GM19455 (cell line): ENCODE data around the gene RBMXL3.
"Not testable (repeated sequence)": the region's sequence is repeated elsewhere in the genome, so short reads cannot be mapped to it uniquely, and the experiment has no call there.

Experiments used
- ATAC-seq: cut with Tn5 transposase; IDR thresholded peaks from one replicate; pipeline ENCODE4 v1.9.1; 2021; ENCODE audit not compliant: unreplicated experiment

Gene RBMXL3

DNA sequence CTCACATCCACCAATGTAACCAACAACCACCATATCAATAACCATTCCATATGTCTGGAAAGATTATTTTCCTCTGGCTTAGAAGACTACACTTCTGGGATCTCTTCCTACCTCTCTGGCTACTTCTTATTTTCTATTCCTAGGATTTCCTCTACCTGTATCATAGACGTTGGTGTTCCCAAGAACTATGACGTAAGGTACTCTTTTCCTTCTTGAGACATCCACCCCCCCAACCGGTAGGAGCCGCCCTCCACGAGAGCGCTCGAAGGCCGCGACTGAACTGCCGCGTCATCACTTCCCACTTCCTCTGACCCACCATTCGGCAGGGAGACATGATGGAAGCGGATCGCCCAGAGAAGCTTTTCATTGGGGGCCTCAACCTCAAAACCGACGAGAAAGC, at the start of gene RBMXL3:
TSS of gene RBMXL3 (plus strand) at position 301 of the 400 bp plus-strand sequence. CDS start at position 333, 32 bp downstream.
- no peak for ATAC-seq

DNA sequence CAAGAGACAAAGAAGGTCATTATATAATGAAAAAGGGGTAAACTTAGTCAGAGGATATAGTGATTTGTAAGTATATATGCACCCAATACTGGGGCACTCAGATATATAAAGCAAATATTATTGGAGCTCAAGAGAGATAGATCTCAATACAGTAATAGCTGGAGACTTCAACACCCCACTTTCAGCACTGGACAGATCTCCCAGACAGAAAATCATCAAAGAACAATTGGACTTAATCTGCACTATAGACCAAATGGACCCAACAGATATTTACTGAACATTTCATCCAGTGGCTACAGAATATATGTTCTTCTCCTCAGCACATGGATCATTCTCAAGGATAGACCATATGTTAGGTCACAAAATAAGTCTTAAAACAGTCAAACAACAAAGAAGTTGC, 47.2 kb upstream of the RBMXL3 start:
- ATAC-seq: no peak

DNA sequence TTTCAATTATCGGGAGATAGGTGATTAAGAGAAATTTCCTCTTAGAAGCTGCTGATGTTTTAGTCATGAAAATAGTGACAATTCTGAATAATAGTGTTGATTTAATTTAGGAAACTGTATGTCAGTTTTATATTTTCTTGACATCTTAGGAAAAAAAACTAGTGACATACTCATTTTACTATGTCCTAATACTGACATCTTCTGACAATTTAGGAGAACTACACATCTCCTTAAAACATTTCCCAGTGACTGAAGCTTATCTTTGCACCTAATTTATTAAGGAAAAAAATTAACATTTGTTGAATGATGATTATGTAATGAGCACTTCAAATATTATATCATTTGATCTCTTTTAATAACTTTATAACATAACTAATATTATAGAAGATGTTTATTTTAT, 42.0 kb upstream of the RBMXL3 start:
- ATAC-seq: no peak

DNA sequence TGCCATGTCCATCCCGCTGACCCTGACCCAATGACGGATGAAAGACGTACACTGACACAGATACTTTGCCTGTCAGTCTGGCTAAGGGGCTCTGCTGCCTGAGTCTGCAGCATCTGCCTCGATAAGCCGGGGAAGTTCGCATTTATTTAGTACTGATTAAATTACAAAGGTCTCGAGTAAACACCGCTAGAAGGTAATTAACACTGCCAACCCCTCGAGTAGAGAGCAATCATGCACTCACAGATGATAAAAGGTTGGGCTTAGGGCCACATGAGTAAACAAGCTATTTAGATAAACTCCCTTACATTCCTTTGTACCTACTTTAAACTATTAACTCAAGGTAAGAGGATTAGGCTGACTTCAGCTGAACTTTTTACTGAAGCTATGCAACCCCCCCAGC, 16.0 kb upstream of the RBMXL3 start:
- ATAC-seq: no peak

DNA sequence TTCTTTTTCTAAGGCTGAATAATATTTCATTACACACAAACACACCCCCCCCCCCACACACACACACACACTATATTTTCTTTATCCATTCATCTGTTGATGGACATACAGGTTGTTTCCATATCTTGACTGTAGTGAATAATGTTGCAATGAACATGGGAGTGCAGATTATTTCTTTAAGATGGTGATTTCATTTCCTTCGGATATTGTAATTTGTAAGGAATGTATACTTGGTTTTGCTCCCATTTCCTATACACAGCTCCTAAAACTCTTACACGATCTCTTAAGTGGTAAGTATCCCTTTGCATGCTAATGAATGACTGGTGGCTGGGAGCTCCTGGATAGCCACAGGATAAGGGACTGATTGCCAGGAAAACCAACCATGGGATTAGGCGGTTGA, 14.7 kb upstream of the RBMXL3 start:
- no peak for ATAC-seq

DNA sequence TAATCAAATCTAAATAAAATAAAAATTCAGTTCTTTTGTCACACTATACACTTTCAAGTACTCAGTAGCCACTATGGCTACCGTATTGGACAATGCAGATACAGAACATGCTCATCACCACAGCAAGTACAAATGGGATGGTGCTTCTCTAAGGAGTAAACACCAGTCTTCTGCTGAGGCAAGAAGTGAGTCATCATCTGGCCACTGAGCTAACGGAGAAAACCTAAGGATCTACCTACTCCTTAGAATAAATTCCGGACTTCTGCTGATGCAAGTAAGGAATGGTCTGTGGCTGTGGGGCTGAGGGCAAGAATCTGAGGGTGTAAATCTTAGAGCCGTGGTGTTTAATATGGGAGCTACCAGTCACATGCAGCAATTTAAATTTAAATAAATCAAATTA, 11.3 kb upstream of the RBMXL3 start:
- ATAC-seq: no peak

DNA sequence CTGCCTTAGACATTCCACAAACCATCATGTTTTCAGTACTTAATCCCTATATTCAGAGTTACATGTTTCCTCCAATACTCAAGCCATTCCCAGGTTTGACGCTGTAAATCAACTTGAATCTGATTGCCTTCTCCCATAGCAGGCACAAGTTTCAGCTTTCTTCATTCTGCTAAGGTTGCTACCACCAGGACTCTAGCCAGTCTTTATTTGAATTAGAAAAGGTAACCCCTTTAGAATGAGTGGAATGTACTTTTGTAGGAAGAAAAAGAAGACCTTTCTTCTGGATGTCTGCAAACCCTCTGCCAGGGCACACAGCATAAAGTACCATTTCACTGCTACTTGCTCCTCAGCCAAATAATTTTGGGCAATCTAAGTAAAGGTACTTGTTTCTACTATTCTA, 10.7 kb upstream of the RBMXL3 start:
- no peak for ATAC-seq

DNA sequence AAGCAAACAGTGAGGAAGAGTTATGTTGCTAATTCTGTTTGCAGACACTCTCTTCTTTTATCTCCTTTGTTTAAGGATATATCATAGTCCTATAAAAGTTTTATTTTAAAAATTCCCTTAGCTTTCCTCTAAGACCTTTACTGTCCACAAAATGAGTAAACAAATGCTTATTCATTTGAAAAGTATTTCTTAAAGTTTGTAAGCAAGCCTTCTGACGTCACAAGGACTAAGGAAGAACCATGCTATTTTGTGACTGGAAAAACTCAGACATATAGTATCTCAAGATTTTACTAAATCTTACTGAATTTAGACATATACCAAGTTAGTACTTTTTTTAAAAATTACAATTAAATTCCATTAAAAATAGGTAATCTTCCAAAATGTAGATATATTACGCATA, 5.2 kb upstream of the RBMXL3 start:
- no peak for ATAC-seq

DNA sequence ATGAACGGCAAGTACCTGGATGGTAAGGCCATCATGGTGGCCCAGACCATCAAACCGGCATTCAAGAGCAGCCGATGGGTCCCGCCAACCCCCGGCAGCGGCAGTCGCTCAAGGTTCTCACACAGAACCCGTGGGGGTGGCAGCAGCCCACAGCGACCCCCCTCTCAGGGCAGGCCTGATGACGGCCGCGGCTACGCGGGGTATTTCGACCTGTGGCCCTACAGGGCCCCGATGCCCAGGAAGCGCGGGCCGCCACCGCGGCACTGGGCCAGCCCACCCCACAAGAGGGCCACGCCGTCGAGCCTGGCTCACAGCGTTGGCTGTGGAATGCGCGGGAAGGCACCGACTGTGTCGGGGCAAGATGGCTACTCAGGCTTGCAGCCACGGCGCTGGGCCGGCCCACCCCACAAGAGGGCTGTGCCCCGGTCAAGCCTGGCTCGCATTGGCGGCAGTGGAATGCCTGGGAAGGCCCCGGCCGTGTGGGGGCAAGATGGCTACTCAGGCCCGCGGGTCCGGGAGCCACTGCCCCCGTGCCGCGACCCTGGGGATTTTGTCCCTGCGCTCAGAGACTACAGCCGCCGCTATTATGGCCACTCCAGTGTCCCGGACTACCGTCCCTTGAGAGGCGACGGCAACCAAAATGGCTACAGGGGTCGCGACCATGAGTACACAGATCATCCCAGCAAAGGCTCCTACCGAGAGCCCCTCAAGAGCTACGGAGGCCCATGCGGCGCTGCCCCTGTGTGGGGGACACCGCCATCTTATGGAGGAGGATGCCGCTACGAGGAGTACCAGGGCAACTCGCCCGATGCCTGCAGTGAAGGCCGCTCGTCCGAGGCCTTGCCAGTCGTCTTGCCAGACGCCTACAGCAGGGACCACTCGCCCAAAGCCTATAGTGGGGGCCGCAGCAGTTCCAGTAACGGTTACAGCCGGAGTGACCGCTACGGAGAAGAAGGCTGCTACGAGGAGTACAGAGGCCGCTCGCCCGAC, 731 bp downstream of the RBMXL3 start:
- ATAC-seq: no peak

DNA sequence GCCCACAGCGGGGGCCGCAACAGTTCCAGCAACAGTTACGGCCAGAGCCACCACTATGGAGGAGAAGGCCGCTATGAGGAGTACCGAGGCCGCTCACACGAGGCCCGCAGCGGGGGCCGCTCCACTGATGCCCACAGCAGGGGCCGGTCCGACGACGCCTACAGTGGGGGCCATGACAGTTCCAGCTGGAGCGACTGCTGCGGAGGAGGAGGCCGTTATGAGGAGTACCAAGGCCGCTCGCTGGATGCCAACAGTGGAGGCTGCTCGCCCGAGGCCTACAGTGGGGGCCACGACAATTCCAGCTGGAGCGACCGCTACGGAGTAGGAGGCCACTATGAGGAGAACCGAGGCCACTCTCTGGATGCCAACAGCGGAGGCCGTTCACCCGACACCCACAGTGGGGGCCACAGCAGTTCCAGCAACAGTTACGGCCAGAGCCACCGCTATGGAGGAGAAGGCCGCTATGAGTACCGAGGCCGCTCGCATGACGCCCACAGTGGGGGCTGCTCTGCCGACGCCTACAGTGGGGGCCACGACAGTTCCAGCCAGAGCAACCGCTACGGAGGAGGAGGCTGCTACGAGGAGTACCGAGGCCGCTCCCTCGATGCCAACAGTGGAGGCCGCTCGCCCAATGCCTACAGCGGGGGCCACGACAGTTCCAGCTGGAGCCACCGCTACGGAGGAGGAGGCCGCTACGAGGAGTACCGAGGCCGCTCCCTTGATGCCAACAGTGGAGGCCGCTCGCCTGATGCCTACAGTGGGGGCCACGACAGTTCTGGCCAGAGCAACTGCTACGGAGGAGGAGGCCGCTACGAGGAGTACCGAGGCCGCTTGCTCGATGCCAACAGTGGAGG, 1.7 kb downstream of the RBMXL3 start:
- ATAC-seq: no peak

DNA sequence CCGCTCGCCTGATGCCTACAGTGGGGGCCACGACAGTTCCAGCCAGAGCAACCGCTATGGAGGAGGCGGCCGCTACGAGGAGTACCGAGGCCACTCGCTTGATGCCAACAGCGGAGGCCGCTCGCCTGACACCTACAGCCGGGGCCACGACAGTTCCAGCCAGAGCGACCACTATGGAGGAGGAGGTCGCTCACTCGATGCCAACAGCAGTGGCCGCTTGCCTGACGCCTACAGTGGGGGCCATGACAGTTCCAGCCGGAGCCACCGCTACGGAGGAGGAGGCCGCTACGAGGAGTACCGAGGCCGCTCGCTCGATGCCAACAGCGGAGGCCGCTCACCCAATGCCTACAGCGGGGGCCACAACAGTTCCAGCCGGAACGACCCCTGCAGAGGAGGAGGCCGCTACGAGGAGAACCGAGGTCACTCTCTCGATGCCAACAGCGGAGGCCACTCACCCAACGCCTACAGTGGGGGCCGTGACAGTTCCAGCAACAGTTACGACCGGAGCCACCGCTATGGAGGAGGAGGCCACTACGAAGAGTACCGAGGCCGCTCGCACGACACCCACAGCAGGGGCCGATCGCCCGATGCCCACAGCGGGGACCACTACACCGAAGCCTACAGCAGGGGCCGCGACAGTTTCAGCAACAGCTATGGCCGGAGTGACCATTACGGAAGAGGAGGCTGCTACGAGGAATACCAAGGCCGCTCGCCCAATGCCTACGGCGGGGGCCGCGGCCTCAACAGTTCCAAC, 2.5 kb downstream of the RBMXL3 start:
- no peak for ATAC-seq

DNA sequence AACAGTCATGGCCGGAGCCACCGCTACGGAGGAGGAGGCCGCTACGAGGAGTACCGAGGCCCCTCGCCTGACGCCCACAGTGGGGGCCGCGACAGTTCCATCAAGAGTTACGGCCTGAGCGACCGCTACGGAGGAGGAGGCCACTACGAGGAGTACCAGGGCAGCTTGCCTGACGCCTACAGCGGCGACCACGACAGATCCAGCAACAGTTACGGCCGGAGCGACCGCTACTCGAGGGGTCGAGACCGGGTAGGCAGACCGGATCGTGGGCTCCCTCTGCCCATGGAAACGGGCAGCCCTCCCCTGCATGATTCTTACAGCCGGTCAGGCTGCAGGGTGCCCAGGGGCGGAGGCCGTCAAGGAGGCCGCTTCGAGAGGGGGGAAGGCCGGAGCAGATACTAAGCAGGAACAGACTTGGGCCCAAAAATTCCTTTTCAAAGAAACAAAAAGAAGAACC, 3.1 kb downstream of the RBMXL3 start:
- ATAC-seq: no peak

DNA sequence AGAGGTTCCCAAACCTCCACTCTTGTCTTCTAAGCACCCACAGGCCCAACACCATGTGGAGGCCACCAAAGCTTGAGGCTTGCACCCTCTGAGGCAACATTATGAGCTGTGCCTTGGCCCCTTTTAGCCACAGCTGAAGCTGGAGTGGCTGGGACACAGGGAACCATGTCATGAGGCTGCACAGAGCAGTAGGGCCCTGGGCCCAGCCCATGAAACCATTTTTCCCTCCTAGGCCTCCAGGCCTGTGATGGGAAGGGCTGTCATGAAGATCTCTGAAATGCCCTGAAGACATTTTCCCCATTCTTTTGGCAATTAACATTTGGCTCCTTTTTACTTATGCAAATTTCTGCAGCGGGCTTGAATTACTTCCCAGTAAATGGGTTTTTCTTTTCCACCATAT, 14.8 kb downstream of the RBMXL3 start:
- ATAC-seq: no peak

DNA sequence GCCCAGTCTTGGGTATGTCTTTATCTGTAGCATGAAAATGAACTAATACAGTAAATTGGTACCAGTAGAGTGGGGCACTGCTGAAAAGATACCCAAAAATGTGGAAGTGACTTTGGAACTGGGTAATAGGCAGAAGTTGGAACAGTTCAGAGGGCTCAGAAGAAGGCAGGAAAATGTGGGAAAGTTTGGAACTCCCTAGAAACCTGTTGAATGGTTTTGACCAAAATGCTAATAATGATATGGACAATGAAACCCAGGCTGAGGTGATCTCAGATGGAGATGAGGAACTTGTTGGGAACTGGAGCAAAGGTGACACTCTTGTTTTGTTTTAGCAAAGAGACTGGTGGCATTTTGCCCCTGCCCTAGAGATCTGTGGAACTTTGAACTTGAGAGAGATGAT, 20.3 kb downstream of the RBMXL3 start:
- not testable (repeated sequence) for ATAC-seq

DNA sequence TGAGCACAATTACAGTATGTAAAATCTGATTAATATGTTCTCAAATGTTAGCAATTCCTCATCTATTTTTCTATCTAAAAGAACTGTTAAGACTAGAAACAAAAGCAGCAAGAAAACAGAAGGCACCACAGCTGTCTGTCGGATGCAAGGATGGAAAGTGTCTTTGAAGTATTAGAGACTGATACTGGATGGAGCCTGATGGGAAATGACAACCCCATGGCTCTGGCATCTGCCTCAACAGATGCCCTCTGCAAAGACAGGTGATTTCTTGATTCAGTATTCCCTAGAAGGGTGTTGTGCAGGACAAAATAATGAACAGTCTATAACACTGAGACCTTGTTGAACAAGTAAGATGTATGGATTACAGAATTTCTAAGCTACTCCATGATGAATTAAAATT, 24.9 kb downstream of the RBMXL3 start:
- no peak for ATAC-seq

DNA sequence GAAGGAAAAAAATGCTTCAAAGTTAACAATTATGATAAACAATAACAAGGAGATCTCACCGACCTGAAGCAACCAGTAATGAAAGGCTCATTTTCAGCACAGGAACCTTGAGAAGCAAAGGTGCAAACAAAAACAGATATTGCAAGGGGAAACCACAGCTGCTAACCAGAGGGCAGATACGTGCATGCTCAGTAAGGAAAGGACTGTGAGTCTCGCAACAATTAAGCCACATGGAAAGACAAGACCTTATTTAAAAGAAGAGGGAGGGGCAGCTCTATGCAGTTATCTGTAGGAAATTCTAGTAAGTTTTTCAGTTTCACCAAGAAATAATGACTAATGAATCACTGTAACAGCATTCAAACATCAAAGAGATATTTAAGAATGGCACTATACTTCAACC, 25.4 kb downstream of the RBMXL3 start:
- ATAC-seq: no peak

DNA sequence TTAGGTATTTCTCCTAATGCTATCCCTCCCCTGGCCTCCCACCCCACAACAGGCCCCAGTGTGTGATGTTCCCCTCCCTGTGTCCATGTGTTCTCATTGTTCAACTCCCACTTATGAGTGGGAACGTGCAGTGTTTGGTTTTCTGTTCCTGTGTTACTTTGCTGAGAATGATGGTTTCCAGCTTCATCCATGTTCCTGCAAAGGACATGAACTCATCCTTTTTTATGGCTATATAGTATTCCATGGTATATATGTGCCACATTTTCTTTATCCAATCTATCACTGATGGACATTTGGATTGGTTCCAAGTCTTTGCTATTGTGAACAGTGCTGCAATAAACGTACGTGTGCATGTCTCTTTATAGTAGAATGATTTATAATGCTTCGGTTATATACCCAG, 28.1 kb downstream of the RBMXL3 start:
- ATAC-seq: not testable (repeated sequence)

DNA sequence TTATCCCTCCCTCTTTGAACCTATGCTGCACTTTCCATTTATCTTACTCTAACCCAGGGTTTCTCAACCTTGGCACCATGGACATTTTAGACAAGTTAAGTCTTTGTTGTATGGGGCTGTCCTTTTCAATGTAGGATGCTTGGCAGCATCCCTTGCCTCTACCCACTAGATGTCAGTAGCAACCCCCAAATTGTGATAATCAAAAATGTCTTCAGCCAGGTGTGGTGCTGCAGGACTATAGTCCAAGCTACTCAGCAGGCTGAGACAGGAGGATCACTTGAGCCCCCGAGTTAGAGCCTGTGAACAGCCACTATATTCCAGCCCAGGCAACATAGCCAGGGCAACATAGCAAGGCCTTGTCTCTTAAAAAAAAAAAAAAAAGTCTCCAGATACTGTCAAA, 37.7 kb downstream of the RBMXL3 start:
- ATAC-seq: no peak

DNA sequence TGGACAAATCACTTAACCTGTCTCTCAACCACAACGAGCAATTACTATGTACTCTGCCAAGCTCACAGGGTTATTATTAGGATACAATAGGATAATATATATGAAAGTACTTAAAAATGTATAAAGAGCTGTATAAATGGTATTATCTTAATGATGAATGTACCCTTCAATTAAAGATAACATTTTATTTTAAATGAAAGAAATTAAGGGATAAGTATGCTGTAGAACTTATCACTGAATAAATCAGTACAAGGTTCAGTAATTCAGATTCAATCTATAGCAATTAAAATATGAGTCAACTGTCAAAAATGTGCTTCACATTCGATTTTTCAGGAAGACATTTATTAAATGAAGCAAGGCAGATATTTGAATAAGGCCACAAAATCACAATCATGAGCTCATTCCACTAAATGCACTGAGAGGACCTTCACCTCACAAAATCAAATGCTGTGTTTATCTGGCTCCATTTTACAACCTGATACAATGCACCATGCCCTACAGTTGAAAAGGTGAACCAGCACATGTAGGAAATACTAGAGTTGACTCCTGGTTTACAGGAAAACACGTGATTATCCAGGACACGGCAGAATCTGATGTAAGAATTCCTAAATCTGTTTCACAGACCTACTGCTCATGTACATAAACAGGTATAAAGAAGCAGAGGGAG, 40.3 kb downstream of the RBMXL3 start:
- no peak for ATAC-seq

DNA sequence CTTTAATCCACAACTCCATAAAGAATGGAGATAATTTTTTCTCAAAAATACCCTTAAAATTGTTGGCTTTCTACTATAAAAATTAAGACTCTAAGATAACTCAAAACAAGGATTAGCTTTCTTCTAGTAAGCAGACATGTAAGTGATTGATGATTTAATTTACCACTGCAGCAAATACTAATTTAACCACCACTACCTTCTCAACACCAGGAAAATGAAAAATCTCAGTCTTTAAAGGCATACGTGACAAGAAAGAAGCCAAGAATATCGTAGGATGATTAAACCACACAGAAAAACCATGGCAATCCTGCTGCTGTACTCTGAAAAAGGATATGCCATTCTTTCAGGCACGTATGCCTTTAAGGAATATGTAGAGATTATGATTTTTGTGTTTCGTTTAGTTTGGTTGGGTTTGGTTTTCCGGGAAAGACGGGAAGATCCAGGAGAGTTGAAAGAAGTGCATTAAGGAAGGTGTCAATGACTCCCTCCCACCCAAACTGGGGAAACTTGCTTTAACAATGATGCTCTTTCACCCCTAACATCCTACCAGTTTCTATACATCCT, 43.8 kb downstream of the RBMXL3 start:
- no peak for ATAC-seq
